ENCODE measurements around the gene S100A8.

Gene S100A8

GRCh38 chr1:153345187-153346076 lies 45.4 kb downstream of the S100A8 start:
- DNase-seq = no peak

GRCh38 chr1:153344718-153345025 lies 46.2 kb downstream of the S100A8 start:
- DNase-seq = no peak

- no peak for DNase-seq
Observed at GRCh38 chr1:153343811-153344717, 46.8 kb downstream of the S100A8 start.

- no peak for DNase-seq
Observed at GRCh38 chr1:153343040-153343681, 47.7 kb downstream of the S100A8 start.

GRCh38 chr1:153342178-153342577 lies 48.7 kb downstream of the S100A8 start:
- DNase-seq = no peak

- DNase-seq = no peak
Observed at GRCh38 chr1:153341431-153341934, 49.4 kb downstream of the S100A8 start.

GRCh38 chr1:153340356-153340755 lies 50.5 kb downstream of the S100A8 start:
- DNase-seq = no peak

Data from activated CD4-positive, alpha-beta T cell treated with anti-CD3 and anti-CD28 coated beads, Interleukin-2, amount 50 U/mL, for 1 hour (primary cell).